Left forelimb (tissue), 1 donor: ENCODE measurements around the gene CTDSPL.
"Not testable (repeated sequence)": the region's sequence is repeated elsewhere in the genome, so short reads cannot be mapped to it uniquely, and the experiment has no call there.

Experiments used
- DNase-seq: peaks from one replicate; pipeline ENCODE4 v3.0.0-alpha.2; 2018; ENCODE audit warnings: low spot score

The CTDSPL gene

GRCh38 chr3:37968813-37969595, 107.3 kb downstream of the CTDSPL start:
- DNase-seq, result no peak

DNA sequence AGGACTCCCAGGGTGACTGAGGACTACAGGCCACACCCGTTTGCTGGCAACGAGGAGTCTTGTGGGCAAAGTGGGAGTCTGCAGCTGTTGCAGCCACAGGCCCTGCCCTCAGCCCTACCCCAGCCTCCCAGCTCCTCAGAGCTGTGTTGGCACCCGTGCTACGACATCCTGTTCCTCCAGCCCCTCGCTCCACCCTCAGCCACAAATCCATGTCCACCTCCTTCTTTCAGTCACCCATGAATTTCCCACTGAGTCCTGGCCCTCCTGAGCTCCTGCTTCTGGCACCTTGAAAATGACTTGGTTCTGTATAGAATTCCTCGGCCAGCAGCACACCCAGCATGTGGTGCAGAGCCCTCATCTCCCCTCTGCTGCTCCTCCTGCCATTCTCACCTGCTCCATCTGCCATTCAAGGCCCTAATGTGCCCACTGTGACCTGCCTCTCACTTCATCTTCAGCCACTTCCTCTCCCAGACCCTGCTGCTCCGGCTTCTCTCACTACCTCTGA, 108.0 kb downstream of the CTDSPL start:
- DNase-seq, result no peak

- peak; percentile 58 for DNase-seq
Observed at GRCh38 chr3:37970802-37971201, 109.1 kb downstream of the CTDSPL start.

- DNase-seq, result peak; percentile 50
Observed at GRCh38 chr3:37971467-37971866, 109.8 kb downstream of the CTDSPL start.

DNA sequence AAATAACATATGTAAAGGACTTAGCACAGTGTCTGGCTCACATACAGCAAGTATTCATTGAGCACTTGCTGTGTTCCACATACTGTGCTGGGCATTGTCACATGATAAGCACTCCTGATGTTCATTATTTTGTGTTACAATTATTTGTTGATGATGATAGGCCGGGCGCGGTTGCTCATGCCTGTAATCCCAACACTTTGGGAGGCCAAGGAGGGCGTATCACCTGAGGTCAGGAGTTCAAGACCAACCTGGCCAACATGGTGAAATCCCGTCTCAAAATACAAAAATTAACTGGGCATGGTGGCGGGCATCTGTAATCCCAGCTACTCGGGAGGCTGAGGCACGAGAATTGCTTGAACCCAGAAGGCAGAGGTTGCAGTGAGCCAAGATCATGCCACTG, 110.4 kb downstream of the CTDSPL start:
- DNase-seq, result not testable (repeated sequence)

GRCh38 chr3:37973246-37974054, 111.8 kb downstream of the CTDSPL start:
- DNase-seq, result peak; percentile 31

DNA sequence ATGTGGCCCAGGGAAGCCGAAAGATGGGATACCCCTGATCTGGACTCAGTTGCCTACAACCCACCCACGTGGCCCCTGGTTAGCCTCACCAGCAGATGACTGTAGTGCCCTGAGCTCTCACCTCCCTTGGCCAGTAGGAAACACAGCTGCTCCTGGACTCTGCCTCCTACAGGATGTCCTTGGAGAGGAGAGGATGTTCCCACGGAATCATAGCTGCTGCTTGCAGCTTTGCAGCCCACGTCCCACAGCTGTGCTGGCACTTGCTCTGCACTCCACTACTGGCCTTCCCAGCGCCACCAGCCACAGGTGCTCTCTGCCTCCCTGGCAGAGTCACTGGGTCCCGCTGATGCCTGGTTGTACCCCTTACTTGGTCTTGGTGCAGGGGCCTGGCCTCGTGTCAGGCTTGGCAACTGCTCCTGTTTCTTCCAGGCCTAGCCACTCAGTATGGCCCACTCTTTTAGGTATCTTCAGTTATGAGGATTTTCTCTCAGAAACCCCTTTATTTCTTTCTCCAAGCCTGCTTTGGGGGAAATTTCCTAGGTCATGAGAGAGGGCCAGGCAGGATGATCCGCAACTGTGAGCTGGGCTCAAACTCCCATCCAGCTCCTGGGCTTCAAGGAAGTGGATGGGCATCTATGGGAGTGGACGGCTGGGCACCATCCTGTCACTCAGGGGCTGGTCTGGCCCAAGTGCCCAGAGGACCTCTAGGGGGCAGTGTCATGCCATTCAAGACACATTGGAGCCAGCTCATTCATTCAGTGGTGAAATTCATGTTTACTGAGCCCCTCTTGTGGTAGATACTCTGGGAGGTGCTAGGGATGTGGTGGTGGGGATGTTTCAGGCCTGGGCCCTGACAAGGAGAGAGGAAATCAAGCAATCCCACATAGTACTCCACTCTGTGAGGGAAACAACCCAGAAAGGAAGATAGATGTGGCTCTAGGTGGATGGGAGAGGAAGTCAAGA, 112.7 kb downstream of the CTDSPL start:
- DNase-seq, result peak; percentile 66

DNA sequence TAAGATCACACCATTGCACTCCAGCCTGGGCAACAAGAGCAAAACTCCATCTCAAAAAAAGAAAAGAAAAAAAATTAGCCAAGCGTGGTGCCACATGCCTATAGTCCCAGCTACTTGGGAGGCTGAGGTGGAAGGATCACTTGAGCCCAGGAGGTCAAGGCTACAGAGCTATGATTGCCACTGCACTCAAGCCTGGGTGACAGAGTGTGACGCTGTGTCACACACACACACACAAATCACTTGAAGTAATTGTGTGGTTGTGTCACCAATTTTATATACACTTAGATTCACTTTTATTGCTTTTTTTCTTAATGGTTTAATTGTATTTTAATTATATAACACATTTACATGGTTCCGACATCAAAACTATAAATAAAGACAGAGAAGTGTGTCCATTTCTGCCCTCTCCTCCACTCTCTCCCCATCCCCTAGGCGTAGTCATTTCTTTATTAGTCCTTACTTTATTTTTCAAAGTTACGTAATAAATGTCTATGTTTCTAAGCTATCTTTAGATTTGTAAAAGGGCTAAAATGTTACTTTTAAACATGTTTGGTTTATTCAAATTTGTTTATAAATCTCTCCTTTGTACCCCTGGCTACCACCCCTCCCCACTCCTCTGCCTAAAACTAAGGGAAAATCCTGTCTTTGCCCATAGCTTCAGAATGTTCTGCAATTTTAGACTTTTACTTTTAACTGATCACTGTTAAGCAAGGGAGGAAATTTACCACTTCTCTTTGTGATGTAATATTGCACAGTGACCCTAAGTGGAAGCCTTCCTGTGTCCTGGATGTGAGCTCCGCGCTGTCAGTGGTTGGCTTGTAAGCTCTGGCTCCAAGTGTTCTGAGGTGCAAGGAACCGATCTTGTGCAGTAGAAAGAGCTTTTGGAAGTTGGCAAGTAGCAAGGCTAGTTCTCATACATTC, 118.1 kb downstream of the CTDSPL start:
- no peak for DNase-seq

- DNase-seq, result peak; percentile 31
Observed at GRCh38 chr3:37980462-37981347, 119.0 kb downstream of the CTDSPL start.

DNA sequence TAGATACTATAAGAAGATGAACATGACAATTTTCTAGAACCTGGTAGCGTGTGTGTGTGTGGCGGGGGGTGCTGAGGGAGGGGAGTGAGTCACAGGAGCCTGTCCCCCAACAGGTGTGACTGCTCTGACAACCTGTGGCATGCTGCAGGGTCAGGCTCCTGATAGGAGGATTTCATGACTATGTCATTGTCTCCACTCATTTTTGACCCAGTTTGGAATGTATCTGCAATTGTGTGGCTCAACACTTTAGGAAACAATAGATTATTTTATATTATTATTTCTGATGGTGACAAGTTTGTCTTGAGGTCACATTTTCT, 119.6 kb downstream of the CTDSPL start:
- peak; percentile 34 for DNase-seq

DNA sequence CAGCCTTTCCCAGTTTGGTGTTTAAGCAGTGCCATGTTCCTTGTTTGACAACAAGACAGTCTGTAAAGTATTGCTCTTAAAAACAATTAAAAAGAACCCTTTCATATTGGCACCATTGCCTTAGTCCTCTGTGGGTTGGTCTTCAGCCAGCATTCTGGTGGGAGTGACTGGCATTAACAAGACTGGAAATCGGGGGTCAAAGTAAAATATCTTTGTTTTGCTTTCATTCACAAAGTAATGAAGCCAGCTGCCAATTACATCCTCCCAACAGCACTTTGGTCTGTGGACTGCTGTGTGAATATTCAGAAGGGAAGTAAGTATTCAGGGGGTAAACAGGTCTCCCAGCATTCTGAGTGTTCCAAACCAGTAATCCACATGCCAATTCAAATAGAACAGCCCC, 120.7 kb downstream of the CTDSPL start:
- peak; percentile 1 for DNase-seq

DNA sequence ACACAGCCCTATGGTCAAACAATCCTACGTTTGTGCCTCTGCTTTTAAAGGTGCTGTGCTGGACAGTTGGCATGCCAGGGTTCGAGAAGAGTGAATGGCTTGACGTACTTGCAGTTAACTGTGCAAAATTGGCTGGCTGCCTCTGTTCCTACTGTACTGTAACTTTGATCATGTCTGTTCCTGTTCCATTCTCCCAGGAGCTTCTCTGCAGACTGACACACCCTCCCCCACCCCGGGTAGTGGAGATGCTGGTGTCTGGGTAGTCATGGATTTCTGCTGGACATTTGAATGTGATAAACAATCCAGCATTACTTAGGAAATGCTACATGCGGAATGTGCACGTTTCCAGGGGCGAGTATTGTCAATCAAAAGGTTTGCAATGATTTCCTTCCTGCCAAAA, 122.4 kb downstream of the CTDSPL start:
- DNase-seq, result no peak

DNA sequence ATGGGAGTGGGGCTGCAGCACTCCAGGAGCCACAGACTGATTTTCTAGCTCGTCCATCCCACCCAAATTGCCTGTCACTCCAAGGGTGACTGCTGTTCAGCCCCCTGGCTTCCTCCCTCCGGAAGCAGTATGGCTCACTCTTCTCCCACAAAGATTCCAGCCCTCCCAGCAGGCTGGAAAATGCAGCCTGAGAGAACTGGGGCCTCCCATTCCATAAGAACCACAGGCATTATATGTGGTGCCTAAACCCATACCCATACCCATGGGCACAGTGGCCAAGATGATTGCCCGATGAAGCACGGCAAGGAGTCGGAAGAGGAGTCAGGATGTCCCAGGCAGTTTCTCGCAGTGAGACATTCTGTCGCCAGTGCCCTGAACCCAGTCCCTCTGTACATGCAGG, 122.9 kb downstream of the CTDSPL start:
- peak; percentile 46 for DNase-seq

DNA sequence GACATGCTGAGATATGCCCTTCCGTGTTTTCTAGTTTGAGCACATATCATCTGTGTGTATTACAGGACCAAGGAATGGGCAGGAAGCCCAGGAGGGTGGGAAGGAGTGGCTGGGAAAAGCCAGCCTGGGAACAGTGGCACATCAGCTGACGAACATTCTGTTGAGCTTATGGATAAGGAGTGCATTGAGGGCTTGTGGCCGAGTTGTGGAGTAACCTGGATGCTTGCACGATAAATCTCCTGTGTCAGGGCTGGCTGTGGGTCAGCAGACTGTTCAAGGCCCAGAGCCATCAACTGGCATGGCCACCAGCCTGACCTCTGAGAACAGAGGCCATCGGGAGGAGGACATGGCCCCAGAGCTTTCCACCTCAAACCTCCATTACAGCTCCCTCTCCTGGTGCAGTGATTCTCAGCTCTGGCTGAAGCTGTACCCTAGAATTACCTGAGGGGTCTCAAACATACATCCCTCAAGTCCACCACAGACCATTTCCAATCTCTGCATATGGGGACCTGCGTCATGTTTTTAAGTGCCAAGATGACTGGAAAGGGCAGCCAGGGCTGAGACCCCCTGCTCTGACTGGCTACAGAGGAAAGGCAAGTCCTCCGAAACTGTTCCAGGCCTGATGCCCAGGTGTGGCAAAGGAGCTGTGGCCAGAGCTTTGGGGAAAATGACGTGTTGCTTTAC, 124.1 kb downstream of the CTDSPL start:
- peak; percentile 60 for DNase-seq

GRCh38 chr3:37986479-37987314, 125.0 kb downstream of the CTDSPL start:
- DNase-seq, result peak; percentile 62

DNA sequence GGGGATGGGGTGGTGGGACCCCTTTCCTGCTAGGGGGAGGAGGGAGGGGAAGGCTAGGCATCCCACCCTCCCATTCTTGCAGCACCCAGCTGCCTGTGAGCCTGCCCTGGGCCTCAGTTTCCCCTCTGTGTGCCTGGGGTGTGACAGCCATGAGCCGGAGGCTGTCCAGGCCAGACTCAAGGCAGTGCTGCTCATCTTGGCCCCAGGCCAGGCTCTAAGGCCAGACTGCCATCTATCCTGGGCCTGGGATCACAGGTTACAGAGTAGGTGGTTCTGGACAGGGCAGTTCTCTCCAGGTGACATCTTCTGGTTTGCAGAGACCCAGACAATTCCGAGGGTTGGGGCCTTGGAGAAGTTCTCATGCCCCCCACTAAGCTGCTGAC, 125.6 kb downstream of the CTDSPL start:
- DNase-seq, result no peak

DNA sequence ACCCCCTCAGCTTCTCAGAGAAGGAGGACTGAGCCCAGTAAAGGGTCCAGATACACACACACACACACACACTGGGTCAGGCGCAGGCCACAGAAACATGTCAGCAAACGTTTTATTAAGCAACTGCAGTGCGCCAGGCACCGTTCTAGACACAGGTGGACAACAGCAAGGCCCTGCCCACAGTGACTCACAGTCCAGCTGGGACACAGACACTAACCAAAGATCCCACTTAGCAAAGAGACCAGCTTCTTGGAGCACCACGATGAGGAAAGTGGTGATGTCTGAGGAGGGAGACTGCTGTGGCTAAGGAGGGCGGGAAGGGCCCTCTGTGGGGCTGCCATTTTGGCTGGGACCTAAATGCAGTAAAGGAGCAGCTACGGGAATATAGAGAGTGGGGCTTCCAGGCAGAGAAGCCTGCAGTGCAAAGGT, 126.1 kb downstream of the CTDSPL start:
- DNase-seq, result peak; percentile 50

GRCh38 chr3:37988376-37988775, 126.7 kb downstream of the CTDSPL start:
- DNase-seq, result not testable (repeated sequence)
